ENCODE data around the gene PTPN3.
"Not testable (repeated sequence)": the region's sequence is repeated elsewhere in the genome, so short reads cannot be mapped to it uniquely, and the experiment has no call there.

DNA sequence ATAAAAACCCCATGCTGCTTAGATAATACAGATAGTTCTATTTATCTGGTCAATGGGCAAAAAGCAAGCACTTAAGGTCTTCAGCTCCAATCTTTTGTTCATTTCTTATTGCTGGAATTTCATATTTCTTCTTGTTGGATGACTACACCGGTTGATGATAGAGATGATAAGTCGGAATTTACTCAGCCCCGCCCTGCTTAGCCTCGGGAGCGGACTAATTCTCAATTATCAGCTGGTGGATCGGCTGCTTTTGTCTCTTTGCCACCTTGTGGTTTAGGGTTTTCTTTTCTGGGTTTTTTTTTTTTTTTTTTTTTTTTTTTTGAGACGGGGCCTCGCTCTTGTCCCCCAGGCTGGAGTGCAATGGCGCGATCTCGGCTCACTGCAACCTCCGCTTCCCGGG lies 34.5 kb upstream of the PTPN3 start:
- TF ChIP-seq EZH2 (IDR thresholded peaks at IDR 0.05; ENCODE audit: insufficient read depth, poor library complexity, severe bottlenecking); EZH2phosphoT487 (IDR thresholded peaks at IDR 0.05; ENCODE audit: insufficient read depth, low read depth): not testable (repeated sequence)
